Endodermal cell (in vitro differentiated cells): Measurements from ENCODE around the gene SPDYE3. TPM values are rescaled to one million over a fixed set of nuclear protein-coding genes. Genes with fewer than 3 reads are reported as not detected.
"Not testable (repeated sequence)": the region's sequence is repeated elsewhere in the genome, so short reads cannot be mapped to it uniquely, and the experiment has no call there.

Experiments used
- DNase-seq: peaks from one replicate; pipeline ENCODE4 v3.0.0-alpha.2; 2017
- H3K27ac ChIP-seq: 2 replicates; pipeline ENCODE4 v1.5.1; 2013; ENCODE audit warnings: mild to moderate bottlenecking, low read depth, low read length, moderate library complexity
- H3K27me3 ChIP-seq: 2 replicates; pipeline ENCODE4 v1.6.1; 2013; ENCODE audit warnings: mild to moderate bottlenecking, low read length, moderate library complexity; ENCODE audit not compliant: insufficient read depth, control insufficient read depth, poor library complexity, severe bottlenecking
- H3K36me3 ChIP-seq: 2 replicates; pipeline ENCODE4 v1.7.0; 2013; ENCODE audit warnings: mild to moderate bottlenecking, low read length, moderate library complexity; ENCODE audit not compliant: control insufficient read depth, insufficient read depth
- H3K4me1 ChIP-seq: one replicate; pipeline ENCODE4 v1.7.0; 2013; ENCODE audit warnings: low read length; ENCODE audit not compliant: control insufficient read depth, insufficient read depth
- H3K4me3 ChIP-seq: 2 replicates; pipeline ENCODE4 v1.5.1; 2013; ENCODE audit warnings: mild to moderate bottlenecking, low read length, moderate library complexity
- H3K9ac ChIP-seq: 2 replicates; pipeline ENCODE4 v1.6.1; 2013; ENCODE audit warnings: mild to moderate bottlenecking, low read length, moderate library complexity; ENCODE audit not compliant: poor library complexity, severe bottlenecking; ENCODE audit errors: extremely low read depth
- H3K9me3 ChIP-seq: 2 replicates; pipeline ENCODE4 v1.6.1; 2013; ENCODE audit warnings: mild to moderate bottlenecking, low read length, moderate library complexity; ENCODE audit not compliant: control insufficient read depth
- H3K27ac Mint-ChIP-seq: 2 replicates; pipeline ENCODE4 v1.8.0; 2020; ENCODE audit warnings: mixed read lengths
- H3K27me3 Mint-ChIP-seq: 2 replicates; pipeline ENCODE4 v1.8.0; 2021; ENCODE audit warnings: mild to moderate bottlenecking, mixed read lengths; ENCODE audit not compliant: insufficient read depth
- H3K36me3 Mint-ChIP-seq: 2 replicates; pipeline ENCODE4 v1.8.0; 2020; ENCODE audit warnings: low read depth, mixed read lengths
- H3K4me1 Mint-ChIP-seq: 2 replicates; pipeline ENCODE4 v1.8.0; 2020; ENCODE audit warnings: mixed read lengths
- H3K4me3 Mint-ChIP-seq: 2 replicates; pipeline ENCODE4 v1.8.0; 2020; ENCODE audit warnings: mild to moderate bottlenecking, moderate library complexity, mixed read lengths
- H3K9me3 Mint-ChIP-seq: 2 replicates; pipeline ENCODE4 v1.8.0; 2020; ENCODE audit warnings: mild to moderate bottlenecking, mixed read lengths
- WGBS, 2 experiments: methylation state at CpG; one replicate each; pipeline versions ENCODE4 v1.1.5 to v1.1.7; 2013; ENCODE audit warnings: missing lambda C conversion rate in 2 of 2, mixed read lengths in 1 of 2; ENCODE audit not compliant: insufficient coverage in 1 of 2, insufficient read length in 1 of 2; 5-methylcytosine and 5-hydroxymethylcytosine counted together
- total RNA-seq, 2 donors: library from RNA; stranded (reverse); fragmentation: NEBNext Ultra II Directional in 1 of 2; extraction: Animal tissue kit (Norgen Biotek cat#: 25700) in 1 of 2; gene quantifications; 2 replicates in 1 of 2; 3 replicates in 1 of 2; pipeline ENCODE4 v1.2.1, GENCODE V29; 2021
- TF ChIP-seq, protein P1 (sequence below): fragments of 200-600 bp; sonication (generic); conservative IDR thresholded peaks from 2 replicates; pipeline ENCODE4 v1.5.0; 2021; ENCODE audit warnings: antibody characterized with exemption, mild to moderate bottlenecking

SPDYE3 gene
- total RNA-seq, 2 donors from 2014 or later, result not detected

DNA sequence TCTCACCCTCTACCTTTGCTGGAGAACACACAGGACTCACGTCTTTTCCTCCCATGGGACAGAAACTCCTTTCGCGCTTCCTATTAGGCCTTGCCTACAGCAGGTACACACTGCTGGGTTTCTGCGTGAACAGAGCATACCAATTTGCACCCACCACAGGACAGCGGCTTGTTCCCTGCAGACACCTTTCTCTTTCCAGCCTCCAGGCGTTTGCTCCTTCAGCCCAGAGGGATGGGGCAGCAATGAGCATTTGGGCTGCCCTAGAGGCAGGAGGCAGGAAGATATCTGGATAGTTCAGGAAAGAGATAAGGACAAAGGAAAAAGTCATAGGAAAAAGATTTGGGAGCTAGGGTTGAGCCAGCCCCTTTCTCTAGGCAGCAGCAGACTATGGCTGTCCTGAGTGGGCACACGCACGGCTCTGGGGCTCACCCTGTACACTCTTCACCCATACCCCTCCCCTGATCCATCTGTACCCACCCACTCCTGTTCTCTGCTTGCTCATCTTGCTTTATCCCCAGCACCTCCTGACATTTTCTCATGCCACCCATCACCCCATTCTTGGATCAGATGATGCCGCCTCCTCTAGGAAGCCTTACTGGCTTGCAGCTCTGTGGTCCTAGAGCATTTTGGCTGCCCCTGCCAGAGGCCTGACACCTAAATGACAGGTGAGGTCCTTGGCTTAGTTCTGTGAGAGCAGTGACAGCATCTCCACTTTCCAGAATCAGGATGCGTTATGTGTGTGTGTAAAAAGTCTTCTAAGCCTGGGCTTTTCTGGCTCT is 40.7 kb upstream of the SPDYE3 start:
- peak; percentile 88 for DNase-seq
- Histone ChIP-seq H3K9me3 (no peaks in the 10 kb centered on the region), H3K4me3 (no peak overlapping the region), H3K9ac (no peak overlapping the region), H3K27me3 (no peaks in the 10 kb centered on the region), H3K36me3 (peaks cover 33% of the 10 kb centered on the region), H3K27ac (no peak overlapping the region), H3K4me1 (peaks cover 10% of the 10 kb centered on the region)
- H3K36me3 Mint-ChIP-seq, result peaks cover 39% of the 10 kb centered on the region
- H3K27me3 Mint-ChIP-seq, result no peaks in the 10 kb centered on the region
- peaks cover 26% of the 10 kb centered on the region for H3K4me1 Mint-ChIP-seq
- 59 to 66% methylated on average over 6 to 10 of the region's 10 CpGs for WGBS, 2 experiments
- TF ChIP-seq, protein P1, sequence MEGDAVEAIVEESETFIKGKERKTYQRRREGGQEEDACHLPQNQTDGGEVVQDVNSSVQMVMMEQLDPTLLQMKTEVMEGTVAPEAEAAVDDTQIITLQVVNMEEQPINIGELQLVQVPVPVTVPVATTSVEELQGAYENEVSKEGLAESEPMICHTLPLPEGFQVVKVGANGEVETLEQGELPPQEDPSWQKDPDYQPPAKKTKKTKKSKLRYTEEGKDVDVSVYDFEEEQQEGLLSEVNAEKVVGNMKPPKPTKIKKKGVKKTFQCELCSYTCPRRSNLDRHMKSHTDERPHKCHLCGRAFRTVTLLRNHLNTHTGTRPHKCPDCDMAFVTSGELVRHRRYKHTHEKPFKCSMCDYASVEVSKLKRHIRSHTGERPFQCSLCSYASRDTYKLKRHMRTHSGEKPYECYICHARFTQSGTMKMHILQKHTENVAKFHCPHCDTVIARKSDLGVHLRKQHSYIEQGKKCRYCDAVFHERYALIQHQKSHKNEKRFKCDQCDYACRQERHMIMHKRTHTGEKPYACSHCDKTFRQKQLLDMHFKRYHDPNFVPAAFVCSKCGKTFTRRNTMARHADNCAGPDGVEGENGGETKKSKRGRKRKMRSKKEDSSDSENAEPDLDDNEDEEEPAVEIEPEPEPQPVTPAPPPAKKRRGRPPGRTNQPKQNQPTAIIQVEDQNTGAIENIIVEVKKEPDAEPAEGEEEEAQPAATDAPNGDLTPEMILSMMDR, result peak; percentile 33
- no peaks in the 10 kb centered on the region for H3K9me3 Mint-ChIP-seq
- H3K4me3 Mint-ChIP-seq, result peak overlapping the region; percentile 33
- H3K27ac Mint-ChIP-seq, result peak overlapping the region; percentile 90

DNA sequence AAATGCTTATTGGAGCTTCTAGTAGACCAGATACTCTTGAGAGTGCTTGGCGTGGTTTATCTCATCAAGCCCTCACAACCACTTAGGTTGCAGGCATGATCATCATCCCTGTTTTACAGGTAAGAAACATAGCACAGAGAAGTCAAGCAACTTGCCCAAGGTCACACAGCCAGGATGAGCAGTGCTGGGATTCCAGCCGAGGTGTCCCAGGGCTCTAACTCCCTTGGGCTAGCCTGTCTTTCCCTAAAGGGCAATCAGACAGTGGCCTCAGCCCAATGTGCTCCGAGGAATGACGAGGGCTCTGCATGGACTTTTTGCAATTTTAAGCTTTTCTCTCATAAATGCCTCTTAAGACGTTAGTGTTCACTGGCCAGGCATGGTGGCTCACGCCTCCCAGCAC is 39.9 kb upstream of the SPDYE3 start:
- Histone ChIP-seq H3K4me3 (no peak overlapping the region), H3K27ac (no peak overlapping the region), H3K9me3 (no peaks in the 10 kb centered on the region), H3K9ac (no peak overlapping the region), H3K36me3 (peaks cover 32% of the 10 kb centered on the region), H3K27me3 (no peaks in the 10 kb centered on the region), H3K4me1 (peaks cover 10% of the 10 kb centered on the region)
- TF ChIP-seq, protein P1, result no peak
- Mint-ChIP-seq H3K4me3 (no peak overlapping the region), H3K9me3 (no peaks in the 10 kb centered on the region), H3K36me3 (peaks cover 30% of the 10 kb centered on the region), H3K27me3 (no peaks in the 10 kb centered on the region), H3K4me1 (peaks cover 26% of the 10 kb centered on the region), H3K27ac (no peak overlapping the region)
- WGBS, 2 experiments, result 93 to 98% methylated on average over 6 of the region's 6 CpGs
- no peak for DNase-seq

DNA sequence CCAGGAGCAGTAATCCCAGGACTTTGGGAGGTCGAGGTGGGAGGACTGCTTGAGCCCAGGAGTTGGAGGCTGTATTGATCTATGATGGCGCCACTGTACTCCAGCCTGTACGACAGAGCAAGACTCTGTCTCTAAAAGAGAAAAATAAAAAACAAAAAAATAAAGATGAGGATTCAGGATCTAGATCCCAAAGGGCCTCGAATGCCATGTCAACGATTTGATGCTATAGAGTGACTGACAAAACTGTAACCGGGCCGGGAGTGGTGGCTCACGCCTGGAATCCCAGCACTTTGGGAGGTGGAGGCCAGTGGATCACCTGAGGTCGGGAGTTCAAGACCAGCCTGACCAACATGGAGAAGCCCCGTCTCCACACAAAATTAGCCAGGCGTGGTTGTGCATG is 38.6 kb upstream of the SPDYE3 start:
- WGBS, 2 experiments, result 90 to 92% methylated on average over 8 to 9 of the region's 11 CpGs
- Mint-ChIP-seq H3K4me3 (peak overlapping the region; percentile 95), H3K4me1 (peaks cover 27% of the 10 kb centered on the region), H3K36me3 (peaks cover 24% of the 10 kb centered on the region), H3K27ac (peak overlapping the region; percentile 98)
- H3K36me3 ChIP-seq, result peaks cover 23% of the 10 kb centered on the region
- H3K4me1 ChIP-seq, DNase-seq, H3K27me3 Mint-ChIP-seq, H3K27ac ChIP-seq, H3K27me3 ChIP-seq, H3K9me3 Mint-ChIP-seq, H3K9me3 ChIP-seq: not testable (repeated sequence)
- peak overlapping the region; percentile 69 for H3K9ac ChIP-seq
- H3K4me3 ChIP-seq, result peak overlapping the region; percentile 90
